Left kidney (tissue), 8 donors: ENCODE data around the gene OR10G2. TPM values are rescaled to one million over a fixed set of nuclear protein-coding genes. Genes with fewer than 3 reads are reported as not detected.
"Not testable (repeated sequence)": the region's sequence is repeated elsewhere in the genome, so short reads cannot be mapped to it uniquely, and the experiment has no call there.

Experiments
- DNase-seq: peaks from one replicate; pipeline ENCODE4 v3.0.0-alpha.2; 2013
- long read RNA-seq, 8 donors: transcript quantifications; one replicate each; lab custom pipeline, GENCODE V29; 2026
- polyA plus RNA-seq: library from polyadenylated mRNA; unstranded; fragments of 120-200 nt; gene quantifications from one replicate; pipeline ENCODE4 v1.2.1, GENCODE V29; 2013; ENCODE audit not compliant: insufficient read length

Gene OR10G2
- polyA plus RNA-seq = not detected
- long read RNA-seq, donor 1 = 0 reads
- long read RNA-seq, donor 2 = 0 reads
- long read RNA-seq, donor 3 = 0 reads
- long read RNA-seq, donor 4 = 0 reads
- long read RNA-seq, donor 5 = 0 reads
- long read RNA-seq, donor 6 = 0 reads
- long read RNA-seq, donor 7 = 0 reads
- long read RNA-seq, donor 8 = 0 reads

GRCh38 chr14:21634840-21635239 lies at the start of gene OR10G2:
Gene OR10G2, minus strand, starts transcription at chr14:21634940. Its CDS starts 98 bp downstream, at chr14:21634842.
- no peak for DNase-seq

GRCh38 chr14:21680072-21680471 lies 45.3 kb upstream of the OR10G2 start:
- no peak for DNase-seq

GRCh38 chr14:21675566-21675965 lies 40.8 kb upstream of the OR10G2 start:
- no peak for DNase-seq

GRCh38 chr14:21673718-21674117 lies 39.0 kb upstream of the OR10G2 start, which contains the start of gene OR4E1:
Gene OR4E1, minus strand, starts transcription at chr14:21673818. Its CDS starts 2,883 bp downstream, at chr14:21670935.
- no peak for DNase-seq

GRCh38 chr14:21672116-21672515 lies 37.4 kb upstream of the OR10G2 start:
- DNase-seq = no peak

- no peak for DNase-seq
Measured at GRCh38 chr14:21671371-21671770, 36.6 kb upstream of the OR10G2 start.

GRCh38 chr14:21669284-21669683 lies 34.5 kb upstream of the OR10G2 start:
- no peak for DNase-seq

- no peak for DNase-seq
Measured at GRCh38 chr14:21668377-21668776, 33.6 kb upstream of the OR10G2 start.

GRCh38 chr14:21656980-21657379 lies 22.2 kb upstream of the OR10G2 start:
- no peak for DNase-seq

GRCh38 chr14:21654215-21654614 lies 19.5 kb upstream of the OR10G2 start:
- DNase-seq = no peak

- no peak for DNase-seq
Measured at GRCh38 chr14:21653331-21653885, 18.7 kb upstream of the OR10G2 start, which contains the start of gene OR4E2. Gene OR4E2, plus strand, starts transcription at chr14:21653835. Its CDS starts 11,248 bp downstream, at chr14:21665083.

GRCh38 chr14:21652209-21652808 lies 17.6 kb upstream of the OR10G2 start:
- no peak for DNase-seq

- DNase-seq = no peak
Measured at GRCh38 chr14:21647380-21647779, 12.6 kb upstream of the OR10G2 start.

GRCh38 chr14:21643407-21643806 lies 8.7 kb upstream of the OR10G2 start:
- DNase-seq = no peak

GRCh38 chr14:21642683-21643082 lies 7.9 kb upstream of the OR10G2 start:
- no peak for DNase-seq

GRCh38 chr14:21631084-21631483 lies 3.7 kb downstream of the OR10G2 start:
- no peak for DNase-seq

- not testable (repeated sequence) for DNase-seq
Measured at GRCh38 chr14:21630503-21630902, 4.2 kb downstream of the OR10G2 start.

GRCh38 chr14:21626491-21627230 lies 8.1 kb downstream of the OR10G2 start:
- DNase-seq = no peak

GRCh38 chr14:21617614-21618013 lies 17.1 kb downstream of the OR10G2 start:
- no peak for DNase-seq

- DNase-seq = no peak
Measured at GRCh38 chr14:21614240-21614639, 20.5 kb downstream of the OR10G2 start.

- DNase-seq = no peak
Measured at GRCh38 chr14:21612324-21612723, 22.4 kb downstream of the OR10G2 start.

GRCh38 chr14:21602181-21602580 lies 32.6 kb downstream of the OR10G2 start:
- DNase-seq = not testable (repeated sequence)

GRCh38 chr14:21589317-21589716 lies 45.4 kb downstream of the OR10G2 start:
- no peak for DNase-seq
